ENCODE measurements around the gene PHACTR4.
A peak's percentile ranks its signal among the peaks of the same experiment; 100 is the strongest.
"Not testable (repeated sequence)": the region's sequence is repeated elsewhere in the genome, so short reads cannot be mapped to it uniquely, and the experiment has no call there.

The PHACTR4 gene

GRCh38 chr1:28506907-28507246, 137.3 kb downstream of the PHACTR4 start:
- DNase-seq = no peak

- DNase-seq = no peak
Measured at GRCh38 chr1:28507247-28507645, 137.7 kb downstream of the PHACTR4 start.

GRCh38 chr1:28507646-28508434, 138.3 kb downstream of the PHACTR4 start:
- no peak for DNase-seq

- DNase-seq = no peak
Measured at GRCh38 chr1:28508435-28508754, 138.9 kb downstream of the PHACTR4 start.

GRCh38 chr1:28509705-28510272, 140.2 kb downstream of the PHACTR4 start:
- no peak for DNase-seq

GRCh38 chr1:28510273-28510969, 140.9 kb downstream of the PHACTR4 start:
- DNase-seq = no peak

GRCh38 chr1:28510970-28511440, 141.5 kb downstream of the PHACTR4 start:
- no peak for DNase-seq

- no peak for DNase-seq
Measured at GRCh38 chr1:28512058-28512611, 142.6 kb downstream of the PHACTR4 start.

- DNase-seq = not testable (repeated sequence)
Measured at GRCh38 chr1:28514445-28514933, 144.9 kb downstream of the PHACTR4 start.

GRCh38 chr1:28516518-28516956, 147.0 kb downstream of the PHACTR4 start:
- no peak for DNase-seq

- no peak for DNase-seq
Measured at GRCh38 chr1:28517649-28517999, 148.1 kb downstream of the PHACTR4 start.

GRCh38 chr1:28518000-28518744, 148.6 kb downstream of the PHACTR4 start:
- DNase-seq = peak; percentile 19

GRCh38 chr1:28518745-28519341, 149.3 kb downstream of the PHACTR4 start:
- DNase-seq = no peak

- DNase-seq = no peak
Measured at GRCh38 chr1:28519946-28520725, 150.6 kb downstream of the PHACTR4 start.

- not testable (repeated sequence) for DNase-seq
Measured at GRCh38 chr1:28520796-28521195, 151.3 kb downstream of the PHACTR4 start.

GRCh38 chr1:28521502-28522164, 152.1 kb downstream of the PHACTR4 start:
- no peak for DNase-seq

- not testable (repeated sequence) for DNase-seq
Measured at GRCh38 chr1:28522537-28522936, 153.0 kb downstream of the PHACTR4 start.

- DNase-seq = not testable (repeated sequence)
Measured at GRCh38 chr1:28525002-28525642, 155.6 kb downstream of the PHACTR4 start.

- DNase-seq = no peak
Measured at GRCh38 chr1:28526886-28527285, 157.3 kb downstream of the PHACTR4 start.

- DNase-seq = no peak
Measured at GRCh38 chr1:28530456-28530855, 160.9 kb downstream of the PHACTR4 start.

- DNase-seq = no peak
Measured at GRCh38 chr1:28534671-28535070, 165.1 kb downstream of the PHACTR4 start.

All from NCI-H187 treated with DMSO at 0.1 percent for 48 hours (cell line).